ENCODE measurements around the gene RAB40A.
"Not testable (repeated sequence)": the region's sequence is repeated elsewhere in the genome, so short reads cannot be mapped to it uniquely, and the experiment has no call there.

The RAB40A gene

GRCh38 chrX:103460001-103460755 lies 59.1 kb downstream of the RAB40A start:
- DNase-seq = not testable (repeated sequence)

- DNase-seq = no peak
These were observed 65.6 kb downstream of the RAB40A start for GRCh38 chrX:103453655-103454054.

All from NCI-H1417 treated with DMSO at 0.1 percent for 48 hours (cell line).